ENCODE results near the gene GPRC5B. TPM values are rescaled to one million over a fixed set of nuclear protein-coding genes. Genes with fewer than 3 reads are reported as not detected.

Gene GPRC5B
- total RNA-seq, 2 experiments from 2014 or later, result 0.09 TPM; not detected in 1

- Mint-ChIP-seq H3K27ac (no peak overlapping the region), H3K36me3 (no peaks in the 10 kb centered on the region), H3K27me3 (peaks cover 8% of the 10 kb centered on the region), H3K4me3 (no peak overlapping the region), H3K9me3 (no peaks in the 10 kb centered on the region), H3K4me1 (no peaks in the 10 kb centered on the region)
- ATAC-seq (ENCODE audit: low read depth) (no peak), DNase-seq (no peak)
- POLR2A ChIA-PET, result no interaction called here
These were observed 43.5 kb downstream of the GPRC5B start for GRCh38 chr16:19841184-19841583.

GRCh38 chr16:19840524-19841110, 44.0 kb downstream of the GPRC5B start:
- POLR2A ChIA-PET, result no interaction called here
- Mint-ChIP-seq H3K27ac (no peak overlapping the region), H3K27me3 (peaks cover 8% of the 10 kb centered on the region), H3K9me3 (no peaks in the 10 kb centered on the region), H3K4me1 (no peaks in the 10 kb centered on the region), H3K36me3 (no peaks in the 10 kb centered on the region), H3K4me3 (no peak overlapping the region)
- DNase-seq (no peak), ATAC-seq (ENCODE audit: low read depth) (no peak)

GRCh38 chr16:19837984-19838707, 46.5 kb downstream of the GPRC5B start:
- H3K4me1 Mint-ChIP-seq, result no peaks in the 10 kb centered on the region
- peaks cover 6% of the 10 kb centered on the region for H3K27me3 Mint-ChIP-seq
- no peak overlapping the region for H3K4me3 Mint-ChIP-seq
- DNase-seq, result no peak
- no peak for ATAC-seq (ENCODE audit: low read depth)
- no peaks in the 10 kb centered on the region for H3K36me3 Mint-ChIP-seq
- H3K9me3 Mint-ChIP-seq, result no peaks in the 10 kb centered on the region
- POLR2A ChIA-PET, result no interaction called here
- no peak overlapping the region for H3K27ac Mint-ChIP-seq

GRCh38 chr16:19837331-19837980, 47.2 kb downstream of the GPRC5B start:
- POLR2A ChIA-PET, result no interaction called here
- DNase-seq (no peak), ATAC-seq (ENCODE audit: low read depth) (no peak)
- Mint-ChIP-seq H3K36me3 (no peaks in the 10 kb centered on the region), H3K4me1 (no peaks in the 10 kb centered on the region), H3K27ac (no peak overlapping the region), H3K4me3 (no peak overlapping the region), H3K9me3 (no peaks in the 10 kb centered on the region), H3K27me3 (peaks cover 5% of the 10 kb centered on the region)

- no peak for DNase-seq
- Mint-ChIP-seq H3K27ac (no peak overlapping the region), H3K4me1 (no peaks in the 10 kb centered on the region), H3K9me3 (no peaks in the 10 kb centered on the region), H3K27me3 (no peaks in the 10 kb centered on the region), H3K4me3 (no peak overlapping the region), H3K36me3 (no peaks in the 10 kb centered on the region)
- POLR2A ChIA-PET, result no interaction called here
- no peak for ATAC-seq (ENCODE audit: low read depth)
These were observed 48.7 kb downstream of the GPRC5B start for GRCh38 chr16:19835968-19836421.

- POLR2A ChIA-PET, result no interaction called here
- ATAC-seq (ENCODE audit: low read depth), result no peak
- DNase-seq, result no peak
These were observed 49.5 kb downstream of the GPRC5B start for GRCh38 chr16:19835196-19835595.

GRCh38 chr16:19833581-19833980, 51.1 kb downstream of the GPRC5B start:
- H3K9me3 Mint-ChIP-seq, result no peaks in the 10 kb centered on the region
- peaks cover 2% of the 10 kb centered on the region for H3K27me3 Mint-ChIP-seq
- POLR2A ChIA-PET, result no interaction called here
- no peaks in the 10 kb centered on the region for H3K4me1 Mint-ChIP-seq
- H3K36me3 Mint-ChIP-seq, result no peaks in the 10 kb centered on the region
- DNase-seq (no peak), ATAC-seq (ENCODE audit: low read depth) (no peak)
- H3K27ac Mint-ChIP-seq, result no peak overlapping the region
- H3K4me3 Mint-ChIP-seq, result no peak overlapping the region

More at GRCh38 chr16:19835196-19835595, 49.5 kb downstream of the GPRC5B start:
- no peaks in the 10 kb centered on the region for H3K36me3 Mint-ChIP-seq
- no peak overlapping the region for H3K27ac Mint-ChIP-seq
- H3K4me1 Mint-ChIP-seq, result no peaks in the 10 kb centered on the region
- no peaks in the 10 kb centered on the region for H3K9me3 Mint-ChIP-seq
- H3K4me3 Mint-ChIP-seq, result no peak overlapping the region
- H3K27me3 Mint-ChIP-seq, result peaks cover 2% of the 10 kb centered on the region

- no peaks in the 10 kb centered on the region for H3K9me3 Mint-ChIP-seq
- no peak overlapping the region for H3K4me3 Mint-ChIP-seq
- POLR2A ChIA-PET, result no interaction called here
- H3K4me1 Mint-ChIP-seq, result no peaks in the 10 kb centered on the region
- H3K27ac Mint-ChIP-seq, result no peak overlapping the region
- DNase-seq, result no peak
- H3K36me3 Mint-ChIP-seq, result no peaks in the 10 kb centered on the region
- no peak for ATAC-seq (ENCODE audit: low read depth)
- H3K27me3 Mint-ChIP-seq, result peaks cover 2% of the 10 kb centered on the region
These were observed 51.5 kb downstream of the GPRC5B start for GRCh38 chr16:19833176-19833575.

- Mint-ChIP-seq H3K27ac (no peak overlapping the region), H3K4me1 (no peaks in the 10 kb centered on the region), H3K9me3 (no peaks in the 10 kb centered on the region), H3K36me3 (no peaks in the 10 kb centered on the region), H3K27me3 (peaks cover 2% of the 10 kb centered on the region), H3K4me3 (no peak overlapping the region)
- ATAC-seq (ENCODE audit: low read depth) (no peak), DNase-seq (no peak)
- POLR2A ChIA-PET, result no interaction called here
These were observed 53.0 kb downstream of the GPRC5B start for GRCh38 chr16:19831678-19832077.

- H3K27ac Mint-ChIP-seq, result no peak overlapping the region
- DNase-seq (no peak), ATAC-seq (ENCODE audit: low read depth) (no peak)
- POLR2A ChIA-PET, result interaction anchor here (0.6 kb wide), 1 partner anchor 22 kb away, joined by 3 read pairs; no protein-coding TSS in a partner anchor
- no peaks in the 10 kb centered on the region for H3K36me3 Mint-ChIP-seq
- no peak overlapping the region for H3K4me3 Mint-ChIP-seq
- H3K9me3 Mint-ChIP-seq, result no peaks in the 10 kb centered on the region
- H3K27me3 Mint-ChIP-seq, result peaks cover 2% of the 10 kb centered on the region
- H3K4me1 Mint-ChIP-seq, result no peaks in the 10 kb centered on the region
These were observed 53.6 kb downstream of the GPRC5B start for GRCh38 chr16:19830902-19831560.

- Mint-ChIP-seq H3K4me1 (no peaks in the 10 kb centered on the region), H3K27me3 (peaks cover 2% of the 10 kb centered on the region), H3K27ac (no peak overlapping the region), H3K4me3 (no peak overlapping the region), H3K36me3 (no peaks in the 10 kb centered on the region), H3K9me3 (no peaks in the 10 kb centered on the region)
- ATAC-seq (ENCODE audit: low read depth), result no peak
- no peak for DNase-seq
- POLR2A ChIA-PET, result interaction anchor here (0.6 kb wide), 1 partner anchor 23 kb away, joined by 3 read pairs; no protein-coding TSS in a partner anchor
These were observed 54.6 kb downstream of the GPRC5B start for GRCh38 chr16:19829844-19830692.

- H3K9me3 Mint-ChIP-seq, result no peaks in the 10 kb centered on the region
- POLR2A ChIA-PET, result no interaction called here
These were observed 60.4 kb downstream of the GPRC5B start for GRCh38 chr16:19824216-19824615.

GRCh38 chr16:19823322-19823721, 61.3 kb downstream of the GPRC5B start:
- POLR2A ChIA-PET, result no interaction called here

More at GRCh38 chr16:19824216-19824615, 60.4 kb downstream of the GPRC5B start:
- Mint-ChIP-seq H3K27me3 (no peaks in the 10 kb centered on the region), H3K36me3 (no peaks in the 10 kb centered on the region), H3K27ac (no peak overlapping the region), H3K4me1 (no peaks in the 10 kb centered on the region), H3K4me3 (no peak overlapping the region)
- DNase-seq (no peak), ATAC-seq (ENCODE audit: low read depth) (no peak)

More at GRCh38 chr16:19823322-19823721, 61.3 kb downstream of the GPRC5B start:
- ATAC-seq (ENCODE audit: low read depth) (no peak), DNase-seq (no peak)
- H3K9me3 Mint-ChIP-seq, result no peaks in the 10 kb centered on the region
- no peaks in the 10 kb centered on the region for H3K36me3 Mint-ChIP-seq
- H3K4me1 Mint-ChIP-seq, result no peaks in the 10 kb centered on the region
- no peaks in the 10 kb centered on the region for H3K27me3 Mint-ChIP-seq
- H3K4me3 Mint-ChIP-seq, result no peak overlapping the region
- H3K27ac Mint-ChIP-seq, result no peak overlapping the region
